Occipital lobe (tissue), 2 donors: ENCODE data around the gene INTS12. TPM values are rescaled to one million over a fixed set of nuclear protein-coding genes. Genes with fewer than 3 reads are reported as not detected.
"Not testable (repeated sequence)": the region's sequence is repeated elsewhere in the genome, so short reads cannot be mapped to it uniquely, and the experiment has no call there.

Source experiments
- DNase-seq: peaks from one replicate; lab custom pipeline; 2025; lab: John Stamatoyannopoulos, UW
- total RNA-seq: library from RNA; depleted of rRNA; stranded (reverse); fragments of >200 nt; gene quantifications from one replicate; pipeline ENCODE4 v1.2.3, GENCODE V29; 2014

INTS12 gene, protein sequence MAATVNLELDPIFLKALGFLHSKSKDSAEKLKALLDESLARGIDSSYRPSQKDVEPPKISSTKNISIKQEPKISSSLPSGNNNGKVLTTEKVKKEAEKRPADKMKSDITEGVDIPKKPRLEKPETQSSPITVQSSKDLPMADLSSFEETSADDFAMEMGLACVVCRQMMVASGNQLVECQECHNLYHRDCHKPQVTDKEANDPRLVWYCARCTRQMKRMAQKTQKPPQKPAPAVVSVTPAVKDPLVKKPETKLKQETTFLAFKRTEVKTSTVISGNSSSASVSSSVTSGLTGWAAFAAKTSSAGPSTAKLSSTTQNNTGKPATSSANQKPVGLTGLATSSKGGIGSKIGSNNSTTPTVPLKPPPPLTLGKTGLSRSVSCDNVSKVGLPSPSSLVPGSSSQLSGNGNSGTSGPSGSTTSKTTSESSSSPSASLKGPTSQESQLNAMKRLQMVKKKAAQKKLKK
- total RNA-seq, result 26.5 TPM

DNA sequence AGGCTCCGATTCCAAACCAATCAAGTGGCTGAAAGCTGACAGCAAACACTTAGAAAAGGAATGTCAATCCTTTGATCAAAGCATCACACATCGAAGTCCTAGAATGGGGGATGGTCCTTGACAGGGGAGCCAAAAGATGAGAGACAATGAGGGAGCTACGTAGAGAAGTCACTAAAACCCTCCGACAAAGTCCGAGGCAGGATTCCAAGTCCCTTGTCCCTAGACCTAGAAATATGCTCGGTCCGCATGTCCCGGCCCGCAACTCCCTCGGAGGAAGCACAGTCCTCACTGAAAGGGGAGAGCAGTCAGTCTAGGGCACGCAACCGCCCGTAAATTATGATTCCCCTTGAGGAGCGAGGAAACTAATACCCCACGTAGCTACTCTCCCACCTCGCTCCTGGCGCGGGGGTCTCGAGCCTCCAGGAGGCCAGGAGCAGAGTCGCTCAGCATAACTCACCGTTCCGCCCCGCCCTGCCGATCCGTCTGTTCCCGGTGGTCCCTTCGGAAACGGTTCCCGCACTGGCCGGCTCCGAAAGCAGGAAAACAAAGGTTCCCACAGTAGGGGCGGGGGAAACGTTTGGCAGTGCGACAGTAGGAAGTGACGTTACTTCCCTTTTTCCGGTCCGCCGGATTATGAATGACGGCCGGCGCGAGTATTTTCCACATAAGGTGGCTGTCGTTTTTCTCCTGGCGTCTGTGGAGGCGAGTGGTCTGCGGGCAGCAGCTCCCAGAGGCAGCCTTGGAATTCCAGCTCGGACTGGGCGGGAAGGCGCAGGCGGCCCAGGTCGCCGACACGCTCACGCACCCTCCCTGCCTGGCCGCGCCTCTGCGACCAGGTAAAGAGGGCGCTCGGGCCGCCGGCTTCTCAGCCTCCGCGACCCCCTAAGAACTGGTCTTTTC, at the start of gene INTS12, which contains the start of gene GSTCD:
Gene INTS12 (minus strand): TSS at position 509 of the 900 bp plus-strand sequence. CDS start 8,684 bp downstream, outside the sequence.
Gene GSTCD (plus strand): TSS at position 604 of the 900 bp plus-strand sequence. CDS start 8,830 bp downstream, outside the sequence.
- peak; percentile 89 for DNase-seq

DNA sequence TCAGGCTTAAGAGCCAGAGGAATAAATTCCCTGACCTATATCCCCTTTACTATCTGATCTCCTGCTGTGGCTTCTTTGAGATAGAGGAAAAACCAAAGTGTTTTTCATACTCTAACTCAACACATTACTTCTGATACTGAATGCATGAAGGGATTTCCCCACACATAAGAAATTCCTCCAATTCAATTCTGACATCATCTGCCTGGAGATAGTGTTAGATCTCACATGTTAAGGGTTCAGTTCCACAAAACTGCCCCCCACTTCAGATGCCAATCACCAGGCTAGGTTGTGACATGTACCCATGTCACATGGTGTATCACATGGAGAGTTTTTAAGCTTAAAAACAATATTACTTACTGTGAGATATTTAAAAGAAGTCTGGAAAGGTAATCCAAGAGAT, 46.9 kb upstream of the INTS12 start:
- no peak for DNase-seq

DNA sequence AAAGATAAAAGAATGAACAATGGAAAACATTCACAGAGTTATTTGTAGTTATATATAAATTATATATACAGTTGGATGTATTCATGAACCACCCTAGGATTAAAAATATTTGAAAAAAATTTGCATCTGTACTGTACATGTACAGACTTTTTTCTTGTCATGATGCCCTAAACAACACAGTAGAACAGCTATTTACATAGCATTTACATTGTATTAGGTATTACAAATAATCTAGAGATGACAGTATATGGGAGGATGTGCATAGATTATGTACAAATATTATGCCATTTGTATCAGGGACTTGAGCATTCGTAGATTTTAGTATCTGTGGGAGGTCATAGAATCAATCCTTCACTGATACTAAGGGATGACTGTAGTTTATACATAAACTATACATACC, 44.9 kb upstream of the INTS12 start:
- DNase-seq, result no peak

DNA sequence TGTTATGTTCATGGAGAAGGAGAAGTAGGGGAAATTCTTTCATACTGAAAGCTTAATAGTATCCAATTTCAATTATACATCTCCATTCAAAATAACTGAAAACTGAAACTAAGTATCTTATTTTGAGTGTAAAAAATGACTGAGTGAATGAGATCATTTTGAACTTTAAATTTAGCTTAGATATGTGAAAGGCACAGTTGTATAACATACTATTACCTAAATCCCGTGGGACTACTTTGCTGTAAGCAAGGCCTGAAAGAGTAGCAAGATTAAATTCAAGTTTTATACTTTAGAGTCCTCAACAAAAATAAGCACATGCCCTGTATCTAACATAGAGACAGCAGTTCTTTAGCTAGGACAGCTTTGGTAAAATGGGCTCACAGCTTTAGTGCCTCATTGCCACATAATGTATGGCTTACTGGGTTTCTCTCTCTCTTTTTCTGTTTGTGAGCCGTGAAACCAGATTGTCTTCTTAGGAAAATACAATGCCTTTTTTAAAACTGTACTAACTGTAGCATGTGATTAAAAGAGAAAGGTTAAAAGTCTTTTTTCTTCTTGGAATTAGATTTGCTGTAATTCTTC, 43.3 kb upstream of the INTS12 start:
- no peak for DNase-seq

DNA sequence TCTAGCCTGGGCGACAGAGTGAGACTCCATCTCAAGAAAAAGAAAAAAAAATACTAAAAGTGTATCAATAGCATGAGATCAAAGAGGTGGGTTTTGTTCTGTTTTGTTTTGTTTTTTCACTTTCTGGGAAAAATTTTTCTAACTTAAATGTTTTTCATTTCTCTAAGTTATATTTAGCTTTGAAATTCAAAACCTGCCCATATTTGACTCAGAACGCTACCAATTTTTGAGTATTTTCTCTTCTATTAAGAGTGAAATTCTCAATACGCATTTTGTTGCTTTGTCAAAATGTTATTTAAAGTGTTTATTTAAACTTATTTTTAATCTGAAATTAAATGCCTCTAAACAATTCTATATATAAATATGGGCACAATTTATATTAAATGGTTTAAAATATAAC, 39.7 kb upstream of the INTS12 start:
- no peak for DNase-seq

- DNase-seq, result no peak
These were observed 33.1 kb upstream of the INTS12 start for GRCh38 chr4:105741548-105741947.

DNA sequence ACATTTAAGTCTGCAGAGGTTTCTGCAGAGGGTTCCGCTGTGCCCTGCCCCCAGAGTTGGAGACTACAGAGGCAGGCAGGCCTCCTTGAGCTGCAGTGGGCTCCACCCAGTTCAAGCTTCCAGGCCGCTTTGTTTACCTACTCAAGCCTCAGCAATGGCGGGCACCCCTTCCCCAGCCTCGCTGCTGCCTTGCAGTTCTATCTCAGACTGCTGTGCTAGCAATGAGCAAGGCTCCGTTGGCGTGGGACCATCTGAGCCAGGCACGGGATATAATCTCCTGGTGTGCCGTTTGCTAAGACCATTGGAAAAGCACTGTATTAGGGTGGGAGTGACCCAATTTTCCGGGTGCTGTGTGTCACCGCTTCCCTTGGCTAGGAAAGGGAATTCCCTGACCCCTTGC, 26.7 kb upstream of the INTS12 start:
- DNase-seq, result not testable (repeated sequence)

GRCh38 chr4:105729895-105730294, 21.4 kb upstream of the INTS12 start:
- not testable (repeated sequence) for DNase-seq

GRCh38 chr4:105725623-105726022, 17.1 kb upstream of the INTS12 start:
- DNase-seq, result no peak

DNA sequence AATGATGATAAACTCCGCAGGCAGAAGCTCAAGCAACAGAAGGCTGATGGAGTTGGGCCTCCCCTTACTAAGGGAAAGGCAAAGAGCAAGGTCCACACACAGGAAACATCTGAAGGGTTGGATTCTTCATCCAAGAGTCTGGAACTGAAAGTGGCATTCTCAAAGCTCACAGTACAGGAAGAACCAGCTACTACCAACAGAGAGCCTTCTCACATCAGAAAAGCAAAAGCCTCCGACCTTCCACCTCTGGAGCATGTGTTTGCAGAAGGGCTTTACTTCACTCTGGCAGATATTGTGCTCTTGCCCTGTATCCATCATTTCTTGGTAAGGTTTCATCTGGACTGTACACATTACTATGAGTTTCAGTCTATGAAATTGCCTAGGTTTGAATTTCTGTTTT, 10.7 kb upstream of the INTS12 start:
- DNase-seq, result no peak

GRCh38 chr4:105715692-105716278, 7.3 kb upstream of the INTS12 start:
- no peak for DNase-seq

- DNase-seq, result no peak
These were observed 6.4 kb upstream of the INTS12 start for GRCh38 chr4:105714932-105715331.

DNA sequence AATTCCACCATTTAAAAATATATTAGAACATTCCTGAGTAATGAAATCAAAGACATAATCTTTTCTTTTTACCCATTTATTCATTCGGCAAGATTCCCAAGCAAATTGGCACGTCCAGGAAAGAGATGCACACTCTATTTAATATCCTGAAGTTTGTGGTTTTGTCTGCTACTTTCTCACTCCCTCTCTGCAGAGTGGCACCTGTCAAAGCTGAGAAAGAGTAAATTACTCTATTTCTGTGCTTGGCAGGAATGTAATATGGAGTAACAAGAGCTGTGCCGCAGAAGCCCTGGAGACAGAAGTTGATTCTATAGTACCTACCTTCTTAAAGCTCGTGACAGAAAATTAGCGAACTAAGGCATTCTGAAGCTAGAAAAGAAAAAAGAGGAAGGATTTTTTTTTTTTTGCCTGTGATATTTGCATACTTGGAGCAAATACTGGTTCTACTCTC, 5.6 kb upstream of the INTS12 start:
- DNase-seq, result no peak

DNA sequence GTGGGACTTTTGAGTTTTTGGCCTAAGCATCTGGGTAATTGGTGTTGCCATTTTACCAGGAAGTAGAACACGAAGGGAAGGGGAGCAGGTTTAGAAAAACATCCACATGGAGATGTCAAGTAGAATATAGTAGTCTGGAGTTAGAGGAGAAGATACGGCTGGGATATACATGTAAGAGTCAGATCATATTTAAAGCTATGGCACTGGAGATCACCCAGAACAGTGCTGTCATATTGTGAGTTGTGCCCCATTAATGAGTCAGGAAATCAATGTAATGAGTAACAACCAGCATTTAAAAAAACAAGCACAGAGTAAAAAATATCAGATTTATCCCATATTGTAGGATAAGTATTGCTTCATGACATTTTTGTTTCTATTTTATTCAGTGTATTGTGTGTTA, 4.3 kb upstream of the INTS12 start:
- no peak for DNase-seq

- DNase-seq, result no peak
These were observed 2.2 kb upstream of the INTS12 start for GRCh38 chr4:105710678-105711077.

DNA sequence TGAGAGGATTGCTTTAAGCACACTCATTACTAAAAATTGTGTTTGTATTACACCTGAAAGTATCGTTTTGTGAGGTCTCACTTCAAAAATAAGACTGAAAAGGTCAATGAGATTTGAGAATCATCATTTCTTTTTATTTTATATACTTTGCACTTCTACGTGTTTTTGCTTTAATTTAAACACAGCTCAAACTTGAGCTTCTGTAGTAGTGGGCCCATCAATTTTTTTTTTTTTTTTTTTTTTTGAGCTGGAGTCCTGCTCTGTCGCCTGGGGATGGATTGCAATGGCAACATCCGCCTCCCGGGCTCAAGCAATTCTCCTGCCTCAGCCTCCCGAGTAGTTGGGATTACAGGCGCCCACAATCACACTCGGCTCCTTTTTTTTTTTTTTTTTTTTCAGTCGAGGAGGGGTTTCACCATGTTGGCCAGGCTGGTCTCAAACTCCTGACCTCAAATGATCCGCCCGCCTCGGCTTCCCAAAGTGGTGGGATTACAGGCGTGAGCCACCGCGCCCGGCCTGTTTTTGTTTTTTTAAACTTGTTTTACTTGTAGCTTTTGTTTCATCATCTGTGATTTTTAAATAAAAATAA, 1.6 kb upstream of the INTS12 start:
- no peak for DNase-seq

GRCh38 chr4:105709081-105709450, 577 bp upstream of the INTS12 start:
- DNase-seq, result no peak

DNA sequence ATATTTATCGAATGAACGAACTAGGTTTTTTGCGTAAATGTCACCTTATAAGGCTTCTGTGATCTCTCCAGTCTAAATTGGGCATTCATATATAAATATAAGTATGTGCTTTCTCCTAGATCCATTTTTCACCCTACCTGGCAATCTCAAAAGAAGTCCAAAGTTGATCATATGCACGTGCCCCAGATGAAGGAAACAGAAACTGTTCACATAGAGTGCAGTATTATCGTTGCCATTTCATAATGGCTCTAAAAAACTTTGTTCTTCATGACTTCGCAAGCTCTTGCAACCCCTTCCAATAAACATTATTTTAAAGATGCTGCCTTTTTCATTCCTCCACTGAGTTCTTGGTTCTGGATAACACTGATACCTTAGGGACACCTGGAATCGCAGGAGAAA, 708 bp downstream of the INTS12 start:
- no peak for DNase-seq

GRCh38 chr4:105698607-105699006, 9.9 kb downstream of the INTS12 start:
- no peak for DNase-seq

DNA sequence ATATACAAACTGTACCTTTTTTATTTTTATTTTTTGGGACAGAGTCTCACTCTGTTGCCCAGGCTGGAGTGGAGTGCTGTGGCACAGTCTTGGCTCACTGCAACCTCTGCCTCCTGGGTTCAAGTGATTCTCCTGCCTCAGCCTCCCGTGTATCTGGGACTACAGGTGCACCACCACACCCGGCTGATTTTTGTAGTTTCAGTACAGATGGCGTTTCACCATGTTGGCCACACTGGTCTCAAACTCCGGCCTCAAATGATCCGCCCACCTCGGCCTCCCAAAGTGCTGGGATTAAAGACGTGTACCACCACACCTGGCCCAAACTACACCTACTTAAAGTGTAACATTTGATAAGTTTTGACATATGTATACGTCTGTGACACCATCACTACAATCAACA, 12.7 kb downstream of the INTS12 start:
- not testable (repeated sequence) for DNase-seq

GRCh38 chr4:105694812-105695211, 13.7 kb downstream of the INTS12 start:
- DNase-seq, result not testable (repeated sequence)
